A673 (cell line): ENCODE measurements around the gene OBSCN. TPM values are rescaled to one million over a fixed set of nuclear protein-coding genes. Genes with fewer than 3 reads are reported as not detected.

Source experiments
- BruUV-seq: library from RNA; stranded (reverse); fragments of 400-500 nt; replicated peaks from 2 replicates; lab custom pipeline; 2021; lab: Mats Ljungman, UMichigan
- CTCF ChIA-PET: fragments of 300-600 bp; sonication (Branson Sonifier 250); formaldehyde crosslinking; loops from one replicate; lab custom pipeline; 2022; ENCODE audit warnings: antibody characterized with exemption; lab: Charles Lee
- POLR2A ChIA-PET: fragments of 300-600 bp; sonication (Branson Sonifier 250); formaldehyde crosslinking; loops from one replicate; lab custom pipeline; 2022; ENCODE audit warnings: antibody characterized with exemption; ENCODE audit not compliant: low non-redundant PET; lab: Charles Lee
- DNase-seq: peaks from one replicate; pipeline ENCODE4 v3.0.0-alpha.2; 2015; ENCODE audit warnings: low spot score
- H3K27ac ChIP-seq: fragments of 200-600 bp; sonication (generic); 2 replicates; pipeline ENCODE4 v1.5.1; 2016; ENCODE audit warnings: mixed run types, low read depth, mild to moderate bottlenecking, mixed read lengths, antibody characterized with exemption, low read length; ENCODE audit not compliant: poor library complexity, severe bottlenecking
- H3K27me3 ChIP-seq: fragments of 200-600 bp; sonication (generic); replicated peaks from 2 replicates; pipeline ENCODE4 v1.6.1; 2017; ENCODE audit warnings: mixed run types, low read depth, mild to moderate bottlenecking, mixed read lengths, antibody characterized with exemption, low read length; ENCODE audit not compliant: insufficient read depth, poor library complexity
- H3K36me3 ChIP-seq: fragments of 200-600 bp; sonication (generic); 2 replicates; pipeline ENCODE4 v1.6.1; 2016; ENCODE audit warnings: mixed run types, mild to moderate bottlenecking, mixed read lengths, antibody characterized with exemption, low read length; ENCODE audit not compliant: insufficient read depth, poor library complexity, severe bottlenecking
- H3K4me1 ChIP-seq: fragments of 200-600 bp; sonication (generic); 2 replicates; pipeline ENCODE4 v1.6.1; 2017; ENCODE audit warnings: mixed run types, mild to moderate bottlenecking, mixed read lengths, antibody characterized with exemption, low read length; ENCODE audit not compliant: insufficient read depth, poor library complexity, severe bottlenecking
- H3K4me3 ChIP-seq: fragments of 200-600 bp; sonication (generic); 2 replicates; pipeline ENCODE4 v1.5.1; 2016; ENCODE audit warnings: low read depth, mixed run types, mild to moderate bottlenecking, mixed read lengths, low read length; ENCODE audit not compliant: poor library complexity, severe bottlenecking
- H3K9me3 ChIP-seq: fragments of 200-600 bp; sonication (generic); 2 replicates; pipeline ENCODE4 v1.6.1; 2016; ENCODE audit warnings: mixed run types, low read depth, mild to moderate bottlenecking, mixed read lengths, antibody characterized with exemption, low read length; ENCODE audit not compliant: poor library complexity, severe bottlenecking
- CTCF ChIP-seq: fragments of 300-800, 200-600 bp; sonication (generic); conservative IDR thresholded peaks from 2 replicates; pipeline ENCODE4 v1.5.1; 2017; ENCODE audit warnings: low read depth, mild to moderate bottlenecking, antibody characterized with exemption, low read length, moderate library complexity, mixed read lengths
- EZH2 ChIP-seq: fragments of 200-600 bp; sonication (generic); IDR thresholded peaks from 2 replicates; pipeline ENCODE4 v1.6.1; 2017; ENCODE audit warnings: borderline replicate concordance, low read depth, mild to moderate bottlenecking, mixed read lengths, antibody characterized with exemption, low read length; ENCODE audit not compliant: poor library complexity, severe bottlenecking
- intact Hi-C: fragments of 100-400 bp; cut with micrococcal nuclease; formaldehyde crosslinking; loops from one replicate; pipeline ENCODE4 v1.10.0; 2022; ENCODE audit not compliant: unreplicated experiment
- total RNA-seq: library from RNA; stranded (reverse); gene quantifications from 2 replicates; pipeline ENCODE4 v1.2.3, GENCODE V29; 2021

Gene OBSCN
- total RNA-seq, 1 experiment from 2014 or later, result 37.7 TPM

GRCh38 chr1:228314315-228314657 lies 106.4 kb downstream of the OBSCN start:
- TF ChIP-seq EZH2 (no peak), CTCF (no peak)
- POLR2A ChIA-PET, result no interaction called here
- no peak overlapping the region for H3K4me3 ChIP-seq
- no peaks in the 10 kb centered on the region for H3K9me3 ChIP-seq
- CTCF ChIA-PET, result no interaction called here
- no peak for DNase-seq
- intact Hi-C loops, result no loop called here
- no peak overlapping the region for H3K27ac ChIP-seq
- BruUV-seq, result no TSS peak
- H3K4me1 ChIP-seq, result no peaks in the 10 kb centered on the region
- no peaks in the 10 kb centered on the region for H3K36me3 ChIP-seq
- H3K27me3 ChIP-seq, result no peaks in the 10 kb centered on the region

- H3K9me3 ChIP-seq, result no peaks in the 10 kb centered on the region
- H3K36me3 ChIP-seq, result peaks cover 6% of the 10 kb centered on the region
- TF ChIP-seq EZH2 (no peak), CTCF (no peak)
- no peak overlapping the region for H3K27ac ChIP-seq
- ChIA-PET POLR2A (no interaction called here), CTCF (no interaction called here)
- intact Hi-C loops, result no loop called here
- no peaks in the 10 kb centered on the region for H3K27me3 ChIP-seq
- H3K4me3 ChIP-seq, result no peak overlapping the region
- BruUV-seq, result no TSS peak
- no peaks in the 10 kb centered on the region for H3K4me1 ChIP-seq
- no peak for DNase-seq
These were observed 107.0 kb downstream of the OBSCN start for GRCh38 chr1:228314658-228315483.

GRCh38 chr1:228315484-228315944 lies 107.7 kb downstream of the OBSCN start:
- POLR2A ChIA-PET, result no interaction called here
- intact Hi-C loops, result no loop called here
- Histone ChIP-seq H3K4me1 (no peaks in the 10 kb centered on the region), H3K27me3 (no peaks in the 10 kb centered on the region), H3K9me3 (no peaks in the 10 kb centered on the region), H3K36me3 (peaks cover 12% of the 10 kb centered on the region), H3K4me3 (no peak overlapping the region), H3K27ac (no peak overlapping the region)
- DNase-seq, result no peak
- CTCF ChIA-PET, result no interaction called here
- BruUV-seq, result no TSS peak
- no peak for TF ChIP-seq EZH2
- no peak for TF ChIP-seq CTCF
